HCT116 (cell line): ENCODE results near the gene YWHAQ. TPM values are rescaled to one million over a fixed set of nuclear protein-coding genes. Genes with fewer than 3 reads are reported as not detected.

ENCODE experiments used
- ATAC-seq: fragments of 200-7000 bp; cut with Tn5 transposase; 2 replicates; pipeline ENCODE4 v1.9.1; 2020; ENCODE audit warnings: mild to moderate bottlenecking, moderate library complexity
- BruUV-seq: library from RNA; stranded (reverse); fragments of 400-500 nt; replicated peaks from 2 replicates; lab custom pipeline; 2021; lab: Mats Ljungman, UMichigan
- CTCF ChIA-PET: fragments of 300-600 bp; sonication (Branson Sonifier 250); formaldehyde crosslinking; loops from one replicate; lab custom pipeline; 2021; ENCODE audit warnings: antibody characterized with exemption; lab: Charles Lee
- POLR2A ChIA-PET: fragments of 300-600, 350-600 bp; sonication (Branson Sonifier 250); formaldehyde crosslinking; loops from one replicate; lab custom pipeline; 2021; ENCODE audit warnings: antibody characterized with exemption; lab: Charles Lee
- RAD21 ChIA-PET, 2 experiments: fragments of 300-600 bp; sonication (Branson Sonifier 250); formaldehyde crosslinking; loops; one replicate each; lab custom pipeline; 2023; ENCODE audit warnings: low total read pairs in 2 of 2; ENCODE audit not compliant: uncharacterized antibody in 2 of 2, unreplicated experiment in 2 of 2, low non-redundant PET in 1 of 2; lab: Charles Lee
- DNase-seq: peaks from one replicate; pipeline ENCODE4 v3.0.0-alpha.2; 2010; ENCODE audit warnings: low read depth, low spot score
- H2AFZ ChIP-seq: fragments of 200-600 bp; shearing (Covaris generic), sonication (generic); 2 replicates; pipeline ENCODE4 v1.6.1; 2017; ENCODE audit warnings: low read depth, mixed run types, mixed read lengths, antibody characterized with exemption, low read length; ENCODE audit not compliant: poor library complexity, severe bottlenecking
- H3K27ac ChIP-seq: 2 replicates; pipeline ENCODE4 v1.5.1; 2012; ENCODE audit warnings: low read depth, low read length
- H3K27me3 ChIP-seq: fragments of 200-600 bp; sonication (generic); 2 replicates; pipeline ENCODE4 v1.6.1; 2016; ENCODE audit warnings: mixed run types, low read length, mixed read lengths; ENCODE audit not compliant: insufficient read depth
- H3K36me3 ChIP-seq, 2 experiments: fragments of 200-500 bp in 1 of 2; fragments of 200-600 bp in 1 of 2; sonication (Bioruptor generic) in 1 of 2; sonication (generic) in 1 of 2; 2 replicates each; pipeline versions ENCODE4 v1.5.1 to v1.6.1; 2014 to 2016; ENCODE audit warnings: low read length in 2 of 2, inconsistent platforms in 1 of 2, mixed read lengths in 1 of 2, mixed run types in 1 of 2; ENCODE audit not compliant: insufficient read depth in 2 of 2, control insufficient read depth in 1 of 2
- H3K4me1 ChIP-seq, 2 experiments: fragments of 200-600 bp in 1 of 2; sonication (generic) in 1 of 2; 2 replicates each; pipeline versions ENCODE4 v1.5.1 to v1.6.1; 2012 to 2017; ENCODE audit warnings: low read length in 2 of 2, inconsistent platforms in 1 of 2, mild to moderate bottlenecking in 1 of 2, mixed read lengths in 1 of 2, mixed run types in 1 of 2, moderate library complexity in 1 of 2; ENCODE audit not compliant: insufficient read depth in 2 of 2, control insufficient read depth in 1 of 2
- H3K4me2 ChIP-seq: fragments of 200-600 bp; sonication (generic); 2 replicates; pipeline ENCODE4 v1.6.1; 2017; ENCODE audit warnings: mixed run types, low read length, mixed read lengths
- H3K4me3 ChIP-seq, 2 experiments: fragments of 200-600 bp in 1 of 2; sonication (generic) in 1 of 2; replicated peaks in 1 of 2; 2 replicates each; pipeline ENCODE4 v1.5.1; 2011 to 2016; ENCODE audit warnings: low read length in 2 of 2, control low read depth in 1 of 2, low read depth in 1 of 2, mild to moderate bottlenecking in 1 of 2, mixed read lengths in 1 of 2, mixed run types in 1 of 2
- H3K79me2 ChIP-seq: fragments of 200-600 bp; sonication (generic); 2 replicates; pipeline ENCODE4 v1.6.1; 2017; ENCODE audit warnings: mild to moderate bottlenecking, mixed run types, low read length, moderate library complexity, mixed read lengths; ENCODE audit not compliant: insufficient read depth
- H3K9ac ChIP-seq: fragments of 200-600 bp; sonication (generic); 2 replicates; pipeline ENCODE4 v1.6.1; 2016; ENCODE audit warnings: low read length, mixed read lengths
- H3K9me2 ChIP-seq: fragments of 200-600 bp; sonication (generic), shearing (Covaris generic); 2 replicates; pipeline ENCODE4 v1.6.1; 2017; ENCODE audit warnings: mixed run types, mild to moderate bottlenecking, moderate library complexity; ENCODE audit not compliant: insufficient read depth
- H3K9me3 ChIP-seq, 2 experiments: fragments of 200-500 bp in 1 of 2; fragments of 200-600 bp in 1 of 2; sonication (Bioruptor generic) in 1 of 2; sonication (generic) in 1 of 2; 2 replicates each; pipeline ENCODE4 v1.6.1; 2014 to 2017; ENCODE audit warnings: low read length in 2 of 2, mixed read lengths in 2 of 2, inconsistent platforms in 1 of 2, low read depth in 1 of 2, mild to moderate bottlenecking in 1 of 2, mixed run types in 1 of 2, moderate library complexity in 1 of 2; ENCODE audit not compliant: control insufficient read depth in 1 of 2, insufficient read depth in 1 of 2
- H4K20me1 ChIP-seq: fragments of 200-600 bp; sonication (generic), shearing (Covaris generic); 2 replicates; pipeline ENCODE4 v1.6.1; 2017; ENCODE audit warnings: mixed run types, mild to moderate bottlenecking, moderate library complexity; ENCODE audit not compliant: insufficient read depth
- CEBPB ChIP-seq: IDR thresholded peaks from 2 replicates; pipeline ENCODE4 v1.6.1; 2012; ENCODE audit warnings: low read depth
- MAX ChIP-seq: IDR thresholded peaks from 2 replicates; pipeline ENCODE4 v1.6.1; 2012
- POLR2A ChIP-seq: IDR thresholded peaks from 2 replicates; pipeline ENCODE4 v1.7.0; 2011; ENCODE audit warnings: borderline replicate concordance; ENCODE audit not compliant: insufficient read depth, insufficient read length; ENCODE audit errors: extremely low read depth
- POLR2AphosphoS5 ChIP-seq: IDR thresholded peaks from 2 replicates; pipeline ENCODE4 v1.6.1; 2011; ENCODE audit warnings: mild to moderate bottlenecking, low read depth, low read length, moderate library complexity
- RAD21 ChIP-seq: IDR thresholded peaks from 2 replicates; pipeline ENCODE4 v1.6.1; 2012; ENCODE audit warnings: low read depth, mild to moderate bottlenecking
- intact Hi-C: fragments of 100-400 bp; cut with micrococcal nuclease; formaldehyde crosslinking; loops from 2 replicates; pipeline ENCODE4 v1.10.0; 2022
- total RNA-seq: library from RNA; stranded (reverse); gene quantifications from one replicate; pipeline ENCODE4 v1.2.1, GENCODE V29; 2021; ENCODE audit not compliant: unreplicated experiment
- TF ChIP-seq, protein P1 (sequence below), 3 experiments: fragments of 200-600 bp in 1 of 3; sonication (generic) in 1 of 3; IDR thresholded peaks in 2 of 3; conservative IDR thresholded peaks in 1 of 3; 2 replicates each; pipeline ENCODE4 v1.5.1; 2012 to 2017; ENCODE audit warnings: low read depth in 2 of 3, low read length in 2 of 3, antibody characterized with exemption in 1 of 3, borderline replicate concordance in 1 of 3, control low read depth in 1 of 3, mild to moderate bottlenecking in 1 of 3, mixed read lengths in 1 of 3, mixed run types in 1 of 3, moderate library complexity in 1 of 3; ENCODE audit not compliant: insufficient read depth in 1 of 3
- TF ChIP-seq, protein P2 (sequence below): IDR thresholded peaks from 2 replicates; pipeline ENCODE4 v1.6.1; 2012; ENCODE audit warnings: low read depth

Gene YWHAQ
- total RNA-seq, 1 experiment from 2014 or later: 365 TPM

- ATAC-seq (no peak), DNase-seq (no peak)
- ChIA-PET POLR2A (interaction anchor here (0.6 to 1.0 kb wide), 2 partner anchors 16 to 936 kb away, joined by 3 to 4 read pairs; partner anchors contain the start of gene YWHAQ), RAD21 (no interaction called here), CTCF (no interaction called here)
- no TSS peak for BruUV-seq
- no peak overlapping the region for H3K4me3 ChIP-seq
- H3K36me3 ChIP-seq: peaks cover 0 to 16% of the 10 kb centered on the region in 2 experiments; a peak in 1 of 4 replicates
- no peak for TF ChIP-seq POLR2AphosphoS5
- TF ChIP-seq RAD21: no peak
- no peak for TF ChIP-seq CEBPB
- TF ChIP-seq MAX: no peak
- TF ChIP-seq, protein P1, sequence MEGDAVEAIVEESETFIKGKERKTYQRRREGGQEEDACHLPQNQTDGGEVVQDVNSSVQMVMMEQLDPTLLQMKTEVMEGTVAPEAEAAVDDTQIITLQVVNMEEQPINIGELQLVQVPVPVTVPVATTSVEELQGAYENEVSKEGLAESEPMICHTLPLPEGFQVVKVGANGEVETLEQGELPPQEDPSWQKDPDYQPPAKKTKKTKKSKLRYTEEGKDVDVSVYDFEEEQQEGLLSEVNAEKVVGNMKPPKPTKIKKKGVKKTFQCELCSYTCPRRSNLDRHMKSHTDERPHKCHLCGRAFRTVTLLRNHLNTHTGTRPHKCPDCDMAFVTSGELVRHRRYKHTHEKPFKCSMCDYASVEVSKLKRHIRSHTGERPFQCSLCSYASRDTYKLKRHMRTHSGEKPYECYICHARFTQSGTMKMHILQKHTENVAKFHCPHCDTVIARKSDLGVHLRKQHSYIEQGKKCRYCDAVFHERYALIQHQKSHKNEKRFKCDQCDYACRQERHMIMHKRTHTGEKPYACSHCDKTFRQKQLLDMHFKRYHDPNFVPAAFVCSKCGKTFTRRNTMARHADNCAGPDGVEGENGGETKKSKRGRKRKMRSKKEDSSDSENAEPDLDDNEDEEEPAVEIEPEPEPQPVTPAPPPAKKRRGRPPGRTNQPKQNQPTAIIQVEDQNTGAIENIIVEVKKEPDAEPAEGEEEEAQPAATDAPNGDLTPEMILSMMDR (IDR thresholded peaks at IDR 0.05 in 2 of 3, conservative IDR thresholded peaks at IDR 0.05 in 1 of 3; ENCODE audit: borderline replicate concordance in 1 of 3, insufficient read depth in 1 of 3, low read depth in 2 of 3, low read length in 2 of 3): no peak
- TF ChIP-seq, protein P2, sequence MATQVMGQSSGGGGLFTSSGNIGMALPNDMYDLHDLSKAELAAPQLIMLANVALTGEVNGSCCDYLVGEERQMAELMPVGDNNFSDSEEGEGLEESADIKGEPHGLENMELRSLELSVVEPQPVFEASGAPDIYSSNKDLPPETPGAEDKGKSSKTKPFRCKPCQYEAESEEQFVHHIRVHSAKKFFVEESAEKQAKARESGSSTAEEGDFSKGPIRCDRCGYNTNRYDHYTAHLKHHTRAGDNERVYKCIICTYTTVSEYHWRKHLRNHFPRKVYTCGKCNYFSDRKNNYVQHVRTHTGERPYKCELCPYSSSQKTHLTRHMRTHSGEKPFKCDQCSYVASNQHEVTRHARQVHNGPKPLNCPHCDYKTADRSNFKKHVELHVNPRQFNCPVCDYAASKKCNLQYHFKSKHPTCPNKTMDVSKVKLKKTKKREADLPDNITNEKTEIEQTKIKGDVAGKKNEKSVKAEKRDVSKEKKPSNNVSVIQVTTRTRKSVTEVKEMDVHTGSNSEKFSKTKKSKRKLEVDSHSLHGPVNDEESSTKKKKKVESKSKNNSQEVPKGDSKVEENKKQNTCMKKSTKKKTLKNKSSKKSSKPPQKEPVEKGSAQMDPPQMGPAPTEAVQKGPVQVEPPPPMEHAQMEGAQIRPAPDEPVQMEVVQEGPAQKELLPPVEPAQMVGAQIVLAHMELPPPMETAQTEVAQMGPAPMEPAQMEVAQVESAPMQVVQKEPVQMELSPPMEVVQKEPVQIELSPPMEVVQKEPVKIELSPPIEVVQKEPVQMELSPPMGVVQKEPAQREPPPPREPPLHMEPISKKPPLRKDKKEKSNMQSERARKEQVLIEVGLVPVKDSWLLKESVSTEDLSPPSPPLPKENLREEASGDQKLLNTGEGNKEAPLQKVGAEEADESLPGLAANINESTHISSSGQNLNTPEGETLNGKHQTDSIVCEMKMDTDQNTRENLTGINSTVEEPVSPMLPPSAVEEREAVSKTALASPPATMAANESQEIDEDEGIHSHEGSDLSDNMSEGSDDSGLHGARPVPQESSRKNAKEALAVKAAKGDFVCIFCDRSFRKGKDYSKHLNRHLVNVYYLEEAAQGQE: no peak
- no peak for TF ChIP-seq POLR2A
- intact Hi-C loops: no loop called here
- no peaks in the 10 kb centered on the region for H3K9me2 ChIP-seq
- peaks cover under 1 to 35% of the 10 kb centered on the region in 2 experiments; a peak in 2 of 4 replicates for H3K4me1 ChIP-seq
- H3K27ac ChIP-seq: no peak overlapping the region
- no peaks in the 10 kb centered on the region for H3K9me3 ChIP-seq
- no peak overlapping the region for H3K9ac ChIP-seq
- H2AFZ ChIP-seq: no peak overlapping the region
- peaks cover 52% of the 10 kb centered on the region; the same call in 1 of the 2 replicates for H4K20me1 ChIP-seq
- peaks cover 100% of the 10 kb centered on the region for H3K79me2 ChIP-seq
- no peak overlapping the region for H3K4me2 ChIP-seq
- no peaks in the 10 kb centered on the region for H3K27me3 ChIP-seq
Measured at GRCh38 chr2:9614562-9614961, 16.2 kb downstream of the YWHAQ start.
